ENCODE data around the gene CNKSR3. TPM values are rescaled to one million over a fixed set of nuclear protein-coding genes. Genes with fewer than 3 reads are reported as not detected.

CNKSR3 gene
- total and polyA plus RNA-seq, 5 experiments from 2014 or later = 0.01 TPM; not detected in 4

GRCh38 chr6:154445417-154445816 lies 65.1 kb downstream of the CNKSR3 start:
- Mint-ChIP-seq H3K9me3 (no peaks in the 10 kb centered on the region), H3K4me1 (peaks cover 0 to 2% (median 0%) of the 10 kb centered on the region in 4 donors), H3K27ac (no peak overlapping the region), H3K4me3 (no peak overlapping the region), H3K27me3 (peaks cover 0 to 10% (median 2%) of the 10 kb centered on the region in 5 donors), H3K36me3 (no peaks in the 10 kb centered on the region)
- POLR2A ChIA-PET = no interaction called here
- ATAC-seq = no peak
- no peak for DNase-seq

DNA sequence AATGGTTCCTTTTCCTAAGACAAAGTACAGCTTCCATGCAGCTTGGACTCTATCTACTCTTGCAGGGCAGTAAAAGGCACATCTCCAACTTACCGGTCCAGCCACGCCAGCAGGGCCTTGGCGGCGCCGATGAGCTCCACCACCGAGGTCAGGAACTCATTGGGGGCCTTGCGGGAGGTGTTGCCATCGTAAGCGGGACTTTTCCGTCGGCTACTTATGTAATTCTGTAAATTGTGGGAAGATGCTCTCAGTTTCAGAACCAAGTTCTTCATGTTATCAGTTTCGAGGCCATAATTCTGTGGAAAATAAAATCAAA lies 68.5 kb downstream of the CNKSR3 start:
- H3K36me3 Mint-ChIP-seq = no peaks in the 10 kb centered on the region
- no peak overlapping the region for H3K27ac Mint-ChIP-seq
- DNase-seq = no peak
- peaks cover 0 to 2% (median 0%) of the 10 kb centered on the region in 4 donors for H3K4me1 Mint-ChIP-seq
- POLR2A ChIA-PET = no interaction called here
- H3K4me3 Mint-ChIP-seq = no peak overlapping the region
- ATAC-seq = no peak
- no peaks in the 10 kb centered on the region for H3K9me3 Mint-ChIP-seq
- H3K27me3 Mint-ChIP-seq = peaks cover 0 to 27% (median 2%) of the 10 kb centered on the region in 5 donors

- DNase-seq = no peak
- POLR2A ChIA-PET = no interaction called here
- H3K36me3 Mint-ChIP-seq = no peaks in the 10 kb centered on the region
Measured at GRCh38 chr6:154440422-154441043, 70.0 kb downstream of the CNKSR3 start.

DNA sequence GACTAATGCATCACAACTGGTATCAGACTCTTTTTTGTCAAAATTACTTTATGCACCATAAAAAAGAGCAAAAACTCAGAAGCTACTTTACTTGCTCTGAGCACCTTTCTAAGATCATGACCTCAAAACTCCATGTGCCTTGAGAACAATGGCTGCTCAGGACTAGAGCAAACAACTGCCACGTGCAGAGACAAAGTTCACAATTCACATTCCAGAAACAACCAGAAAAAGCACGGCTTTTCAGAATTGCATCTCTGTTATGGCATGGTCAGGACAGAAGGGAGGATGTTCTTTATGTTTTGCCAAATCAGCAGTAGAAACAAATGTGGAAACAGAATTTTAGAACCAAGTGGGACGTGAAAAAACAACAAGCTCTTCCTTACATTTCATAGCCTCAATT lies 70.5 kb downstream of the CNKSR3 start:
- Mint-ChIP-seq H3K27ac (no peak overlapping the region), H3K4me3 (no peak overlapping the region), H3K27me3 (peaks cover 0 to 27% (median 4%) of the 10 kb centered on the region in 5 donors), H3K4me1 (peaks cover 0 to 2% (median 0%) of the 10 kb centered on the region in 4 donors), H3K9me3 (no peaks in the 10 kb centered on the region), H3K36me3 (no peaks in the 10 kb centered on the region)
- no peak for DNase-seq
- ATAC-seq = no peak
- POLR2A ChIA-PET = no interaction called here

More at GRCh38 chr6:154440422-154441043, 70.0 kb downstream of the CNKSR3 start:
- Mint-ChIP-seq H3K4me1 (peaks cover 0 to 2% (median 0%) of the 10 kb centered on the region in 4 donors), H3K4me3 (no peak overlapping the region), H3K27me3 (peaks cover 0 to 27% (median 4%) of the 10 kb centered on the region in 5 donors), H3K27ac (no peak overlapping the region), H3K9me3 (no peaks in the 10 kb centered on the region)
- ATAC-seq = no peak

DNA sequence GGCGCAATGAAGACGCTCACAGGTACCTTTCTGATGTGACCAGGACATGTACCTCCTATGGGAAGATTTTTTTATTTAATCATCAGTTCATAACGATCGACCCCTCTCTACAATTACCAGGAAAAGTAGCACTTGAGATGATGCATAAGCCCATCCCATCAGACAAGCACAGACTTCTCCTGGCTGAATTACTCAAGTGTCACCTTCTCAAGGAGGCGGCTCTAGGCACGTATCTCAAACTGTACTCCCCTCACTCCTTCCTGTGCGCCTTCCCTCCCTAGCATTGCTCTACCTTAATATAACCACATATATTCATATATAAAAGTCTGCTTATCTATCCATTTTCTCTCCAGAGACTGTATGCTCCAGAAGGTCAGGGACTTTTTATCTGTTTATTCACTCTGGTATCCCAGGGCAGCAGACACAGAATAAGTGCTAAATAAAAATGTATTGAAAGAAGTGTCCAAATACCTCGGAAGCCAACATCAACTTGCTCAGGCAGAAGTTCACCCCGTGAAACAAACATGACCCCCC lies 71.5 kb downstream of the CNKSR3 start:
- POLR2A ChIA-PET = no interaction called here
- H3K4me1 Mint-ChIP-seq = peaks cover 0 to 2% (median 0%) of the 10 kb centered on the region in 4 donors

DNA sequence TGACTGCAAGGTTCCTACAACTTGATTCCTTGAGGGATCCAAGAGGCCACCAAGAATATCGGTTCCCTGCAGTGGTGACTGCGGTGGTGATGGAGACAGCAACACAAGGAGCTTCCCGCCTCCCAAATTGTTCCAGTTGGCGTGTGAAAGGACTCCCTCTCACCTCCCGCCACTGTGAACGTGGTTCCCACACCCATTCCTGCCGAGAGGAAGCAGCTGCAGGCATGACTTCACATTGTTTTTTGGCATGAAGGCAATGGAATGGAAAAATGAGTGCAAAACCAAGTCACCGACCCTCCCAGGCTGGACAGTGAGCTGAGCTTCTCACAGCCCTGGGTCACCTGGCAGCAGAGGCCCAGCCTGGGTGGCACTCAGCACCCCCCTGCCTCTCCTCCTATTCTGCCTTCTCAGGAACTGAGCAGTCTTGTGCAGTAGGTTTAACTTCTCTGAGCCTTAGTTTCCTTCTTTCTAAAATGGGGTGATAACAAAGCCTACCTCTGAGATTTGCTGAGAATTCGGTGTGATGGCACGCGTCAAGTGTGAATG lies 75.0 kb downstream of the CNKSR3 start:
- ATAC-seq (no peak), DNase-seq (no peak)
- H3K4me1 Mint-ChIP-seq = no peaks in the 10 kb centered on the region
- H3K4me3 Mint-ChIP-seq = no peak overlapping the region
- no peaks in the 10 kb centered on the region for H3K36me3 Mint-ChIP-seq
- POLR2A ChIA-PET = no interaction called here
- no peak overlapping the region for H3K27ac Mint-ChIP-seq
- H3K9me3 Mint-ChIP-seq = peaks cover 0 to 12% (median 4%) of the 10 kb centered on the region in 9 donors
- H3K27me3 Mint-ChIP-seq = peaks cover 0 to 17% (median 2%) of the 10 kb centered on the region in 5 donors

More for the DNA sequence above, 71.5 kb downstream of the CNKSR3 start:
- Mint-ChIP-seq H3K4me3 (no peak overlapping the region), H3K36me3 (no peaks in the 10 kb centered on the region), H3K9me3 (no peaks in the 10 kb centered on the region), H3K27me3 (peaks cover 0 to 27% (median 4%) of the 10 kb centered on the region in 5 donors), H3K27ac (no peak overlapping the region)
- DNase-seq (no peak), ATAC-seq (no peak)

DNA sequence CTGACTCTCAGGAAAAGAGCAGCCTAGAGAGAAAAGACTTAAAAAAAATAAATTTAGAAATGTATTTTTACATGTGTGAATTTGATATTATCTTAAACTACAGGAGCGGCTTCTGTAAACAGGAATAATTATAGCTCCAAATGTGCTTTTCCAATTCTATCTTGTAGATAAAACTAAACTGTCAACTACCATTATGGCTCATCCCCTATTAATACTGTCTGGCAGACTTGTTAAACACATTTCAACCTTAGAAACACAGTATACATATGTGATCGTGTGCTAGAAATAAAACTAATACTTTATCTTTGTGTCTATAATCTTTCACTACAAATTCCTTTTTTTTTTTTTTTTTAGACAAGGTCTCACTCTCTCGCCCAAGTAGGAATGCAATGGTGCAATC lies 75.8 kb downstream of the CNKSR3 start:
- Mint-ChIP-seq H3K27ac (no peak overlapping the region), H3K4me1 (no peaks in the 10 kb centered on the region), H3K27me3 (peaks cover 0 to 16% (median 2%) of the 10 kb centered on the region in 5 donors), H3K4me3 (no peak overlapping the region), H3K9me3 (peaks cover 0 to 12% (median 4%) of the 10 kb centered on the region in 9 donors), H3K36me3 (no peaks in the 10 kb centered on the region)
- POLR2A ChIA-PET = no interaction called here
- ATAC-seq (no peak), DNase-seq (no peak)

DNA sequence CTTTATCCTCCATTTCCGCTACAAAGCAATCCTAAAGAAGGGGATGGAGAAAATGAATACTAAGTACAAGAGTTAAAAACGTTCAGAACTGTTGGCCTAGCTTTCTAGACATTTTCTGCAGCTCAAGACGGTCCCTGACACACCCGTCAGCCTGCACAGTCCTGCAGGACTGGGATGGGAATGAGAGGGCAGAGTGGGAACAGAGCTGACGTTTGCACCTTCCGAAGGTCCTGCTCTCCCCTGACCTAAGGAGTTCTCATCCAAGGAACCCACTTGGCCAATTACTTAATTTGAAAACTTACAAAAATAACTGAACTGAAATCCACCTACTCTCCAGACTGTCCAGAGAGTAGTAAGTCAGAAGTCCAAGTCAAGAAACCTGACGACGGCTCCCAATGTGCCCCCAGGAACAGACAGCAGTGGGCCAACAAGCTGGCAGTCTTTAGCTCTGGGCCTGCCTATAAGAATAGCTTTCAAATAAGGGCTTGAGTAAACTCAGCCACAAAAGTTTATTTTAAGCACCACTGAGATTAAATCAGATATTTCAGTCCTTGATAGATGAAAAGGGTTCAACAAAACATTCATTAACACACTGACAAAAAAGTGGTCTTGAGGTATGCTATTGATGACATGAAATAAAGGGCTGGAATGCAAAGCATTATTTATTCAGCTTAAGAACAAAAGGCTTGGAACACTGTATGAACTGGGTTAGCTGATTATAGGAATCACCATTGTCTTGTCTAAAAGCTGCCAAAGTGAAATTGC lies 76.8 kb downstream of the CNKSR3 start:
- Mint-ChIP-seq H3K27me3 (peaks cover 0 to 6% (median 2%) of the 10 kb centered on the region in 5 donors), H3K36me3 (no peaks in the 10 kb centered on the region), H3K4me3 (no peak overlapping the region), H3K4me1 (no peaks in the 10 kb centered on the region), H3K9me3 (peaks cover 0 to 12% (median 4%) of the 10 kb centered on the region in 9 donors), H3K27ac (no peak overlapping the region)
- POLR2A ChIA-PET = no interaction called here
- DNase-seq (no peak), ATAC-seq (no peak)

DNA sequence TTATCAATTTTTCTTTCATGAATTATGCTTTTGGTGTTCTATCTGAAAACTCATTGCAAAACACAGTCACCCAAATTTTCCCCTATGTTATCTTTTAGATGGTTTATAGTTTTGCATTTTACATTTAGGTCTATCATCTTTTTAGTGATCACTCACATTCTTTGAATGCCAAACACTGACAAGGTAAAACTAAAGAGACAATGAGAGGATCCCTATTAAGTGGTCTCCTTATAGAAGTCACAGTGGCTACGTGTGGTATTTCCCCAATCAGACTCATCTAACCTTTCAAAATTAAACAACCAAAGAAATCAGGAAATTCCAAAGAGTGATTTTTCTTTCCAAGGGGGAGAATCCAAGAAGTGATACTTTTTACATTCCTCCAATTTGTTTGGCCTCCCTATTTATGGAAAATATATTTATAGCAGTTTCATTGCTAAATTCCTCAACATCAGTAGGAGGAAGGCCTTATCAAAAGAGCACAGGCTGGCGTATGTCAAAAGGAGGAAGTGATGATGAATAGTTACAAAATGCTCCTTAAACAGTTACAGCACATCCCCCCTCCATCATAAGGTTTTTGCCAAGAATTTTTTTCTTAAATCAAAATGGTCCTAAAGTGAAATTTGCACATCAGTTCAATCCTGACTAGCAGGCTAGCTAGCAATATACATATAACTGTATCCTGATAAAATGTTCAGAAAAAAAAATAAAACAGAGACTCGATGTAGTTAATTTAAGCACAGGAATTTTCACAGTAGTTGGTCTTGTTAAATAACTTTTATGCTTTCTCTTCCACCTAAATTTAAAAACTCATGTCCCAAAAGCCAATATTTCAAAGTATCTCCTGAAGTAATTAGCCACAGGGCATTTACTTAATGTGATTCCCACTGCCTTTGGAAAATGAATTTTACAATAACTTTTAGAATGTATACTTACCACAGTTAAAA lies 77.7 kb downstream of the CNKSR3 start:
- DNase-seq = no peak
- peaks cover 0 to 6% (median 0%) of the 10 kb centered on the region in 5 donors for H3K27me3 Mint-ChIP-seq
- POLR2A ChIA-PET = no interaction called here
- H3K4me3 Mint-ChIP-seq = no peak overlapping the region
- H3K27ac Mint-ChIP-seq = no peak overlapping the region
- no peak for ATAC-seq
- no peaks in the 10 kb centered on the region for H3K36me3 Mint-ChIP-seq
- H3K4me1 Mint-ChIP-seq = no peaks in the 10 kb centered on the region
- peaks cover 0 to 12% (median 4%) of the 10 kb centered on the region in 9 donors for H3K9me3 Mint-ChIP-seq

DNA sequence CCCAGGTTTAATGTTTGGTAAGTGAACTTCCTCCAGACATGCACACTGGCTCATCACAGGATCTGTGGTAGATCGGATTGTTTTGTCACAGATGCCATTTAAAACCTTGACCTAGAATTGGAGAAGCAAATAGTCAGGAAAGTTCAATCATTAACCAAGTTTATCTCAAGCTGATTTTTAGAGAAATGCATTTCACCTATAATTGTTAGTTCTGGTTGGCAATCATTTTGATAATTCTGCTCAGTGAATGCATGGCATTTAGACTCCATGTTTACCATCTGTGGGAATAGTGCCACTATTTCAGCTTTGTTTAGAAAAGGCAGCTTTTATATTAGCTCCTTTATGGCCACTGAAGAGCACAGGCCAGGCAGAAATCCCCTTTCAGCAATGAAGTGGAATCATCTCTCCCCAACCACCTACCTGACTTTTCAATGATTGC lies 80.0 kb downstream of the CNKSR3 start:
- no peaks in the 10 kb centered on the region for H3K36me3 Mint-ChIP-seq
- H3K9me3 Mint-ChIP-seq = peaks cover 0 to 12% (median 4%) of the 10 kb centered on the region in 9 donors
- DNase-seq (no peak), ATAC-seq (no peak)
- H3K27ac Mint-ChIP-seq = no peak overlapping the region
- no peak overlapping the region for H3K4me3 Mint-ChIP-seq
- no peaks in the 10 kb centered on the region for H3K4me1 Mint-ChIP-seq
- POLR2A ChIA-PET = interaction anchor here (0.5 kb wide), 1 partner anchor 219 kb away, joined by 5 read pairs; no protein-coding TSS in a partner anchor
- no peaks in the 10 kb centered on the region for H3K27me3 Mint-ChIP-seq

DNA sequence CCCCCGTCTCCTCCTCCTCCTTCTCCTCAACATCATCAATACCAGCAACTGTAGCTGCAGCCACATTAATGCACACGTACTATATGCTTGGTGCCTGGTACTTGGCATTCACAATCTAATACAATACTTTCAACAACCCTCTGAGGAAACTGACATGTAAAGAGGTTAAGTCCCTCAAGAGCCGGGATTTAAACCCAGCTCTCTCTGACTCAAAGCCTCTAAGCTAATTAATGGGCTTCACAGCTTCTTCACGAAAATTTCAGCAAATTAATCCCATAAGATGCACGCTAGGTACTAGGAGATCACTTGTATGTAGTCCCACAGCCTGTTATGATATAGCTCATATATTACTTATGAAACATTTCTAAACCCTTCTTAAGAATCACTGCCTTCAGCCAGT lies 80.8 kb downstream of the CNKSR3 start:
- H3K27ac Mint-ChIP-seq = no peak overlapping the region
- H3K4me1 Mint-ChIP-seq = no peaks in the 10 kb centered on the region
- H3K9me3 Mint-ChIP-seq = peaks cover 0 to 12% (median 4%) of the 10 kb centered on the region in 9 donors
- DNase-seq = no peak
- H3K36me3 Mint-ChIP-seq = no peaks in the 10 kb centered on the region
- no peak overlapping the region for H3K4me3 Mint-ChIP-seq
- POLR2A ChIA-PET = no interaction called here
- no peak for ATAC-seq
- no peaks in the 10 kb centered on the region for H3K27me3 Mint-ChIP-seq

- Mint-ChIP-seq H3K9me3 (peaks cover 0 to 12% (median 4%) of the 10 kb centered on the region in 9 donors), H3K27me3 (no peaks in the 10 kb centered on the region), H3K27ac (no peak overlapping the region), H3K4me1 (no peaks in the 10 kb centered on the region), H3K4me3 (no peak overlapping the region), H3K36me3 (no peaks in the 10 kb centered on the region)
- ATAC-seq (no peak), DNase-seq (no peak)
- POLR2A ChIA-PET = no interaction called here
Measured at GRCh38 chr6:154428897-154429296, 81.6 kb downstream of the CNKSR3 start.

Measured in naive thymus-derived CD8-positive, alpha-beta T cell (primary cell).